H1 (cell line): ENCODE results near the gene DGKA. TPM values are rescaled to one million over a fixed set of nuclear protein-coding genes. Genes with fewer than 3 reads are reported as not detected.

Experiments used
- CTCF ChIA-PET: fragments of 300-600 bp; sonication (Branson Sonifier 250); formaldehyde crosslinking; loops from one replicate; lab custom pipeline; 2021; ENCODE audit not compliant: partially characterized antibody; lab: Charles Lee
- POLR2A ChIA-PET: fragments of 300-600 bp; sonication (Branson Sonifier 250); formaldehyde crosslinking; loops from one replicate; lab custom pipeline; 2021; ENCODE audit warnings: inconsistent platforms; ENCODE audit not compliant: partially characterized antibody; lab: Charles Lee
- DNase-seq, 2 experiments: peaks; one replicate each; pipeline versions ENCODE4 v3.0.0 to v3.0.0-alpha.2; 2010 to 2022; ENCODE audit warnings: low spot score in 2 of 2, low read depth in 1 of 2, mixed read lengths in 1 of 2
- FAIRE-seq: peaks from 2 replicates; lab custom pipeline; 2011; peaks lifted over from hg19 to GRCh38; lab: Jason Lieb, UNC
- H2AFZ ChIP-seq: 2 replicates; pipeline ENCODE4 v1.8.1; 2012; ENCODE audit warnings: low read length, inconsistent platforms
- H2AK5ac ChIP-seq: 2 replicates; pipeline ENCODE4 v1.6.1; 2013; ENCODE audit warnings: low read depth, low read length
- H2BK120ac ChIP-seq: replicated peaks from 2 replicates; pipeline ENCODE3; 2013; ENCODE audit warnings: low read depth, low read length, inconsistent platforms
- H2BK12ac ChIP-seq: 2 replicates; pipeline ENCODE4 v1.6.1; 2013; ENCODE audit warnings: low read depth, low read length
- H2BK15ac ChIP-seq: 2 replicates; pipeline ENCODE4 v1.6.1; 2013; ENCODE audit warnings: low read length
- H2BK20ac ChIP-seq: 2 replicates; pipeline ENCODE4 v1.6.1; 2013; ENCODE audit warnings: low read length
- H2BK5ac ChIP-seq: 2 replicates; pipeline ENCODE4 v1.6.1; 2013; ENCODE audit warnings: low read depth, low read length
- H3K14ac ChIP-seq: 2 replicates; pipeline ENCODE4 v1.6.1; 2013; ENCODE audit warnings: inconsistent platforms; ENCODE audit not compliant: insufficient read length
- H3K18ac ChIP-seq: 2 replicates; pipeline ENCODE4 v1.6.1; 2013; ENCODE audit warnings: low read length; ENCODE audit errors: extremely low read depth
- H3K23ac ChIP-seq: 2 replicates; pipeline ENCODE4 v1.6.1; 2013; ENCODE audit warnings: inconsistent platforms; ENCODE audit not compliant: insufficient read length
- H3K23me2 ChIP-seq: 2 replicates; pipeline ENCODE4 v1.6.1; 2013; ENCODE audit warnings: low read depth, low read length
- H3K27ac ChIP-seq: 2 replicates; pipeline ENCODE4 v1.6.1; 2011; ENCODE audit warnings: low read depth, low read length, inconsistent platforms
- H3K27me3 ChIP-seq, 4 experiments: replicated peaks in 1 of 4; 1 replicate in 1 of 4; 2 replicates in 3 of 4; pipeline versions ENCODE4 v1.6.1 to v1.8.1; 2011 to 2013; ENCODE audit warnings: low read length in 3 of 4, mild to moderate bottlenecking in 3 of 4, inconsistent platforms in 2 of 4, mixed read lengths in 2 of 4, moderate library complexity in 1 of 4; ENCODE audit not compliant: control insufficient read depth in 3 of 4, insufficient read depth in 3 of 4; ENCODE audit errors: extremely low read depth in 1 of 4
- H3K36me3 ChIP-seq, 4 experiments: 2 replicates each; pipeline versions ENCODE4 v1.6.1 to v1.8.1; 2011 to 2013; ENCODE audit warnings: mild to moderate bottlenecking in 4 of 4, low read length in 3 of 4, moderate library complexity in 2 of 4, control low read depth in 1 of 4, inconsistent platforms in 1 of 4; ENCODE audit not compliant: insufficient read depth in 4 of 4, control insufficient read depth in 2 of 4
- H3K4ac ChIP-seq: replicated peaks from 2 replicates; pipeline ENCODE3; 2013; ENCODE audit warnings: low read length, low read depth, mixed read lengths, inconsistent platforms; ENCODE audit not compliant: insufficient read length
- H3K4me1 ChIP-seq, 4 experiments: replicated peaks in 1 of 4; 1 replicate in 1 of 4; 2 replicates in 3 of 4; pipeline versions ENCODE4 v1.6.1 to v1.8.1; 2011 to 2013; ENCODE audit warnings: low read length in 3 of 4, inconsistent platforms in 2 of 4, mixed read lengths in 1 of 4; ENCODE audit not compliant: insufficient read depth in 4 of 4, control insufficient read depth in 3 of 4
- H3K4me2 ChIP-seq, 2 experiments: 2 replicates each; pipeline versions ENCODE4 v1.6.1 to v1.8.1; 2011 to 2013; ENCODE audit warnings: low read depth in 2 of 2, low read length in 2 of 2, control low read depth in 1 of 2, inconsistent platforms in 1 of 2, mild to moderate bottlenecking in 1 of 2; ENCODE audit not compliant: insufficient read depth in 1 of 2
- H3K4me3 ChIP-seq, 4 experiments: fragments of 200-600, 300-600 bp in 1 of 4; sonication (generic), shearing (Covaris generic), sonication (Bioruptor Twin) in 1 of 4; 2 replicates each; pipeline versions ENCODE4 v1.5.1 to v1.8.1; 2011 to 2016; ENCODE audit warnings: low read length in 4 of 4, low read depth in 3 of 4, control low read depth in 2 of 4, inconsistent platforms in 2 of 4, mild to moderate bottlenecking in 2 of 4, mixed read lengths in 1 of 4, moderate library complexity in 1 of 4; ENCODE audit not compliant: insufficient read depth in 2 of 4; ENCODE audit errors: extremely low read depth in 1 of 4
- H3K56ac ChIP-seq: replicated peaks from 2 replicates; pipeline ENCODE3; 2013; ENCODE audit warnings: low read depth, mild to moderate bottlenecking, mixed read lengths, low read length, inconsistent platforms; ENCODE audit not compliant: insufficient read length
- H3K79me1 ChIP-seq: 2 replicates; pipeline ENCODE4 v1.6.1; 2013; ENCODE audit warnings: low read depth, low read length, control low read depth
- H3K79me2 ChIP-seq, 2 experiments: 2 replicates each; pipeline versions ENCODE4 v1.6.1 to v1.8.1; 2012 to 2013; ENCODE audit warnings: low read length in 2 of 2, mild to moderate bottlenecking in 2 of 2, inconsistent platforms in 1 of 2; ENCODE audit not compliant: insufficient read depth in 2 of 2, control insufficient read depth in 1 of 2
- H3K9ac ChIP-seq, 4 experiments: replicated peaks in 1 of 4; 1 replicate in 1 of 4; 2 replicates in 3 of 4; pipeline versions ENCODE4 v1.6.1 to v1.8.1; 2011 to 2013; ENCODE audit warnings: low read depth in 3 of 4, low read length in 3 of 4, control low read depth in 2 of 4, mild to moderate bottlenecking in 2 of 4, moderate library complexity in 2 of 4, inconsistent platforms in 1 of 4; ENCODE audit errors: extremely low read depth in 1 of 4
- H3K9me3 ChIP-seq, 2 experiments: 2 replicates each; pipeline versions ENCODE4 v1.6.1 to v1.8.1; 2012 to 2013; ENCODE audit warnings: mild to moderate bottlenecking in 2 of 2, moderate library complexity in 2 of 2, control low read depth in 1 of 2, inconsistent platforms in 1 of 2, low read depth in 1 of 2, low read length in 1 of 2, mixed read lengths in 1 of 2; ENCODE audit not compliant: insufficient read depth in 2 of 2
- H4K20me1 ChIP-seq, 2 experiments: replicated peaks in 1 of 2; 2 replicates each; pipeline versions ENCODE3 to v1.8.1; 2011 to 2013; ENCODE audit warnings: inconsistent platforms in 2 of 2, low read length in 2 of 2, mild to moderate bottlenecking in 1 of 2; ENCODE audit not compliant: insufficient read depth in 2 of 2, control insufficient read depth in 1 of 2
- H4K5ac ChIP-seq: 2 replicates; pipeline ENCODE4 v1.6.1; 2013; ENCODE audit warnings: low read length, low read depth, mixed read lengths, inconsistent platforms; ENCODE audit not compliant: insufficient read length
- H4K8ac ChIP-seq: 2 replicates; pipeline ENCODE4 v1.8.0; 2013; ENCODE audit warnings: mild to moderate bottlenecking, moderate library complexity, low read length, inconsistent platforms; ENCODE audit not compliant: insufficient read depth; ENCODE audit errors: extremely low read depth
- H4K91ac ChIP-seq: replicated peaks from 2 replicates; pipeline ENCODE3; 2013; ENCODE audit warnings: low read length, mixed read lengths, inconsistent platforms; ENCODE audit not compliant: insufficient read length
- CHD1 ChIP-seq: IDR thresholded peaks from 2 replicates; pipeline ENCODE4 v1.6.1; 2012; ENCODE audit warnings: low read depth, low read length, improper control_type of control experiment
- FOSL1 ChIP-seq: IDR thresholded peaks from 2 replicates; pipeline ENCODE4 v1.6.1; 2011; ENCODE audit warnings: mild to moderate bottlenecking, low read depth, low read length, moderate library complexity; ENCODE audit not compliant: insufficient read depth
- KDM4A ChIP-seq: IDR thresholded peaks from one replicate; pipeline ENCODE4 v1.7.1; 2012; ENCODE audit warnings: low read depth, mild to moderate bottlenecking, moderate library complexity, low read length, inconsistent platforms; ENCODE audit not compliant: severe bottlenecking
- POLR2A ChIP-seq, 2 experiments: IDR thresholded peaks; 1 replicate in 1 of 2; 2 replicates in 1 of 2; pipeline ENCODE4 v1.6.1; 2011; ENCODE audit warnings: low read depth in 2 of 2, low read length in 2 of 2, mild to moderate bottlenecking in 2 of 2; ENCODE audit errors: control extremely low read depth in 1 of 2
- RBBP5 ChIP-seq: IDR thresholded peaks from 2 replicates; pipeline ENCODE4 v1.7.1; 2012; ENCODE audit warnings: low read depth, mild to moderate bottlenecking, inconsistent platforms, low read length, moderate library complexity, borderline replicate concordance
- SIN3A ChIP-seq, 2 experiments: IDR thresholded peaks in 1 of 2; conservative IDR thresholded peaks in 1 of 2; 2 replicates each; pipeline ENCODE4 v1.6.1; 2011 to 2012; ENCODE audit warnings: low read length in 2 of 2, improper control_type of control experiment in 1 of 2, low read depth in 1 of 2, mild to moderate bottlenecking in 1 of 2
- SIX5 ChIP-seq: IDR thresholded peaks from 2 replicates; pipeline ENCODE4 v1.6.1; 2011; ENCODE audit warnings: mild to moderate bottlenecking, low read depth, low read length
- SP1 ChIP-seq: IDR thresholded peaks from 2 replicates; pipeline ENCODE4 v1.6.1; 2011; ENCODE audit warnings: low read depth, low read length
- TBP ChIP-seq: IDR thresholded peaks from 2 replicates; pipeline ENCODE4 v1.6.1; 2011; ENCODE audit warnings: low read depth, low read length, improper control_type of control experiment
- WGBS, 2 experiments: shearing (Covaris generic) in 1 of 2; methylation state at CpG; one replicate each; pipeline versions ENCODE4 v1.1.6 to v1.1.7; 2013 to 2015; ENCODE audit warnings: low lambda C conversion rate in 2 of 2, mixed read lengths in 2 of 2, inconsistent platforms in 1 of 2, low coverage in 1 of 2, missing lambda C conversion rate in 1 of 2; ENCODE audit not compliant: insufficient replicate concordance in 2 of 2, insufficient coverage in 1 of 2, insufficient read length in 1 of 2; ENCODE audit errors: extremely low coverage in 1 of 2, missing lambda C conversion rate in 1 of 2; 5-methylcytosine and 5-hydroxymethylcytosine counted together
- polyA plus RNA-seq, 7 experiments: library from polyadenylated mRNA; depleted of rRNA in 3 of 7; stranded (reverse) in 5 of 7; unstranded in 2 of 7; fragments of >200 nt in 5 of 7; fragments of 200-250 nt in 2 of 7; gene quantifications; 1 replicate in 5 of 7; 2 replicates in 1 of 7; 4 replicates in 1 of 7; pipeline versions ENCODE4 v1.2.1 to v1.2.3, GENCODE V29; 2011 to 2013; ENCODE audit warnings: missing spikeins in 2 of 7, mixed read lengths in 2 of 7
- total RNA-seq: library from RNA; stranded (reverse); fragmentation: NEBNext Ultra II Directional; extraction: Animal tissue kit (Norgen Biotek cat#: 25700); gene quantifications from 2 replicates; pipeline ENCODE4 v1.2.1, GENCODE V29; 2021
- TF ChIP-seq, protein P1 (sequence below): IDR thresholded peaks from 2 replicates; pipeline ENCODE4 v1.6.1; 2012; ENCODE audit warnings: inconsistent platforms

The DGKA gene
- total and polyA plus RNA-seq, 2 of the 8 experiments (the other 6 are each of a cell fraction or from before 2014, with no cell fraction given) = 15.9 to 18.0 TPM

DNA sequence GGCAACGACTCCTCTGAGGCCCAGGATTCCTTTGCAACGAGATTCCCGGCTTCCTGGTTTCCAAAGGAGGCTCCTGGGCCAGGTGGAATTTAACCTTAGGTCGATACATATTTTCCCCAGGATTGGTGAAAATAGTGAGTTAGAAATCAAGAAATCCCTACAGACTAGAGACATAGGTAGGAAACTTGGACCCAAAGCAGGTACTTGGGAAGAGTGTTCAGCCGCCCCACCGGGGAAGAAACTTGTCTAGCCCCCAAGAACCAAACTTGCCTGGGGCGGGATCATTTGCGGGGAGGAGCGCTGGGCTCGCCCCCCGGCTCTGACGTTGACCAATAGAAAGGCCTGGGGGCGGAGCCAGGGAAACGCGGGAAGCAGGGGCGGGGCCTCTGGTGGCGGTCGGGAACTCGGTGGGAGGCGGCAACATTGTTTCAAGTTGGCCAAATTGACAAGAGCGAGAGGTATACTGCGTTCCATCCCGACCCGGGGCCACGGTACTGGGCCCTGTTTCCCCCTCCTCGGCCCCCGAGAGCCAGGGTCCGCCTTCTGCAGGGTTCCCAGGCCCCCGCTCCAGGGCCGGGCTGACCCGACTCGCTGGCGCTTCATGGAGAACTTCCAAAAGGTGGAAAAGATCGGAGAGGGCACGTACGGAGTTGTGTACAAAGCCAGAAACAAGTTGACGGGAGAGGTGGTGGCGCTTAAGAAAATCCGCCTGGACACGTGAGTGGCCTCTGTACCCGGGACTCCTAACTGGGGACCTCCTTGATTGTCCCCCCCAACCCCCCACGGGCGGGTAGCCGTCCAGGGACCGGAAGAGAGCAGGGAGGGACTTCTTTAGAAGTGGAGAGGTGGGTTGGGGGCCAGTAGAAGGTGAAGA lies 35.7 kb downstream of the DGKA start, which contains the start of gene CDK2:
Gene CDK2 (plus strand): TSS at position 423 of the 874 bp plus-strand sequence. CDS start 179 bp downstream, at position 602.
- Histone ChIP-seq H3K56ac (no peak within 1 kb of the TSS), H2BK20ac (no peak within 1 kb of the TSS), H3K4me3 (peak within 1 kb of the TSS; percentile 78 to 93 (median 88)), H3K4me2 (peak within 1 kb of the TSS; percentile 78 to 90), H2BK5ac (peak within 1 kb of the TSS; percentile 75; the same call in 1 of the 2 replicates), H3K14ac (no peak within 1 kb of the TSS), H3K9ac (peak within 1 kb of the TSS; percentile 70 to 83 (median 76)), H3K27me3 (no peaks in the 10 kb centered on the region), H4K20me1 (no peaks in the 10 kb centered on the region), H3K79me1 (peaks cover 2% of the 10 kb centered on the region; the same call in 1 of the 2 replicates), H2AFZ (peak within 1 kb of the TSS; percentile 33; the same call in 1 of the 2 replicates), H3K23me2 (peaks cover 12% of the 10 kb centered on the region; the same call in 1 of the 2 replicates), H3K36me3 (peaks cover 2 to 27% (median 14%) of the 10 kb centered on the region in 4 experiments; a peak in 5 of 8 replicates), H3K4ac (no peak within 1 kb of the TSS), H3K23ac (no peak within 1 kb of the TSS), H3K27ac (peak within 1 kb of the TSS; percentile 51; the same call in 1 of the 2 replicates), H3K79me2 (peaks cover 3 to 18% of the 10 kb centered on the region in 2 experiments; a peak in 3 of 4 replicates), H4K8ac (peak within 1 kb of the TSS; percentile 69; the same call in 1 of the 2 replicates), H2BK12ac (peak within 1 kb of the TSS; percentile 75), H3K18ac (peak within 1 kb of the TSS; percentile 62), H3K9me3 (no peaks in the 10 kb centered on the region), H4K5ac (no peak within 1 kb of the TSS), H2BK15ac (no peak within 1 kb of the TSS), H2AK5ac (no peak within 1 kb of the TSS), H3K4me1 (peaks cover 2 to 13% (median 5%) of the 10 kb centered on the region in 4 experiments), H2BK120ac (no peak within 1 kb of the TSS), H4K91ac (no peak within 1 kb of the TSS)
- ChIA-PET CTCF (interaction anchor here (0.6 to 1.4 kb wide), 3 partner anchors 36 to 1040 kb away, joined by 3 to 5 read pairs (median 3); no protein-coding TSS in a partner anchor), POLR2A (interaction anchor here (0.6 to 2.1 kb wide), 8 partner anchors 8 to 222 kb away, joined by 3 to 6 read pairs (median 4); partner anchors contain the start of gene SUOX)
- DNase-seq (peak in 1 of 2 experiments; percentile 98), FAIRE-seq (no peak)
- WGBS, 2 experiments = 2% methylated on average over 37 of the region's 45 CpGs; no CpG with 5 or more reads in 1 of the 2 experiments
- TF ChIP-seq RBBP5 (no peak), TBP (peak; percentile 17), SP1 (peak; percentile 74), POLR2A (IDR thresholded peaks at IDR 0.05; ENCODE audit: control extremely low read depth in 1 of 2, low read depth in 2 of 2, low read length in 2 of 2) (peak; percentile 31 to 73), FOSL1 (no peak), KDM4A (peak; percentile 53), SIN3A (conservative IDR thresholded peaks at IDR 0.05 in 1 of 2, IDR thresholded peaks at IDR 0.05 in 1 of 2; ENCODE audit: low read depth in 1 of 2, low read length in 2 of 2) (peak; percentile 37 to 74; a peak in 3 of 4 replicates), SIX5 (no peak), CHD1 (no peak)
- TF ChIP-seq, protein P1, sequence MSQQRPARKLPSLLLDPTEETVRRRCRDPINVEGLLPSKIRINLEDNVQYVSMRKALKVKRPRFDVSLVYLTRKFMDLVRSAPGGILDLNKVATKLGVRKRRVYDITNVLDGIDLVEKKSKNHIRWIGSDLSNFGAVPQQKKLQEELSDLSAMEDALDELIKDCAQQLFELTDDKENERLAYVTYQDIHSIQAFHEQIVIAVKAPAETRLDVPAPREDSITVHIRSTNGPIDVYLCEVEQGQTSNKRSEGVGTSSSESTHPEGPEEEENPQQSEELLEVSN = no peak
